Measurements from ENCODE around the gene RABL2A.
"Not testable (repeated sequence)": the region's sequence is repeated elsewhere in the genome, so short reads cannot be mapped to it uniquely, and the experiment has no call there.

RABL2A gene

GRCh38 chr2:113685471-113685870 lies 58.4 kb downstream of the RABL2A start:
- no peak for DNase-seq (ENCODE audit: low spot score)

- DNase-seq (ENCODE audit: low spot score), result no peak
Measured at GRCh38 chr2:113686537-113686936, 59.5 kb downstream of the RABL2A start.

GRCh38 chr2:113690871-113691270 lies 63.8 kb downstream of the RABL2A start:
- not testable (repeated sequence) for DNase-seq (ENCODE audit: low spot score)

Data from NAMALWA (cell line).